Aorta (tissue), 5 donors: ENCODE measurements around the gene ATXN1. TPM values are rescaled to one million over a fixed set of nuclear protein-coding genes. Genes with fewer than 3 reads are reported as not detected.

Source experiments
- ATAC-seq: fragments of 200-7000 bp; cut with Tn5 transposase; one replicate; pipeline ENCODE4 v1.9.1; 2022; ENCODE audit warnings: moderate library complexity; ENCODE audit not compliant: low FRiP score
- DNase-seq, 2 donors: peaks; one replicate each; pipeline ENCODE4 v3.0.0-alpha.2; 2020
- H3K27ac ChIP-seq, 2 donors: one replicate each; pipeline ENCODE4 v1.5.1; 2013; ENCODE audit warnings: low read length in 2 of 2, mild to moderate bottlenecking in 2 of 2, moderate library complexity in 2 of 2, control low read depth in 1 of 2, inconsistent platforms in 1 of 2, low read depth in 1 of 2
- H3K27me3 ChIP-seq, 2 donors: one replicate each; pipeline ENCODE4 v1.6.1; 2013; ENCODE audit warnings: control low read depth in 1 of 2, low read length in 1 of 2, mild to moderate bottlenecking in 1 of 2, moderate library complexity in 1 of 2; ENCODE audit not compliant: insufficient read depth in 2 of 2, control insufficient read depth in 1 of 2
- H3K36me3 ChIP-seq, 2 donors: one replicate each; pipeline ENCODE4 v1.6.1; 2013; ENCODE audit warnings: control low read depth in 1 of 2, low read length in 1 of 2, mild to moderate bottlenecking in 1 of 2; ENCODE audit not compliant: insufficient read depth in 2 of 2, control insufficient read depth in 1 of 2
- H3K4me1 ChIP-seq, 2 donors: one replicate each; pipeline ENCODE4 v1.6.1; 2013; ENCODE audit warnings: low read length in 2 of 2, control low read depth in 1 of 2, mild to moderate bottlenecking in 1 of 2, moderate library complexity in 1 of 2; ENCODE audit not compliant: insufficient read depth in 2 of 2, control insufficient read depth in 1 of 2
- H3K4me3 ChIP-seq, 2 donors: one replicate each; pipeline ENCODE4 v1.5.1; 2013; ENCODE audit warnings: low read length in 2 of 2, control low read depth in 1 of 2, mild to moderate bottlenecking in 1 of 2
- H3K9me3 ChIP-seq: one replicate; pipeline ENCODE4 v1.6.1; 2013; ENCODE audit warnings: mild to moderate bottlenecking, low read length; ENCODE audit not compliant: control insufficient read depth
- WGBS, 2 donors: extraction: QIAGEN DNeasy Blood & Tissue Kit; methylation state at CpG; one replicate each; pipeline ENCODE4 v1.1.7; 2013; 5-methylcytosine and 5-hydroxymethylcytosine counted together
- intact Hi-C, 2 donors: fragments of 100-400 bp; cut with DNase I; formaldehyde crosslinking; loops; one replicate each; pipeline versions ENCODE4 v1.14.2 to v1.15.0; 2022
- polyA plus RNA-seq, 2 donors: library from polyadenylated mRNA; stranded (reverse); fragments of 200-250 nt; gene quantifications; one replicate each; pipeline ENCODE4 v1.2.3, GENCODE V29; 2013
- total RNA-seq, 2 donors: library from RNA; stranded (reverse); fragmentation: NEBNext Ultra II Directional; extraction: Animal tissue kit (Norgen Biotek cat#: 25700); gene quantifications; one replicate each; pipeline ENCODE4 v1.2.1, GENCODE V29; 2021
- donor health status: healthy with polysubstance abuse.
- donor health status: Bipolar disorder and iron deficiency.
- donor health status: DM: no; HTN: no; CAD: no.
- donor health status: DM: no; HTN: no; CAD: no.
- donor health status: DM: yes; HTN: yes; CAD: no.

Gene ATXN1
- total and polyA plus RNA-seq, 4 donors, result 11.5 to 85.5 (median 45.8) TPM

GRCh38 chr6:16656451-16656850 is 104.8 kb downstream of the ATXN1 start:
- no peak overlapping the region for H3K4me3 ChIP-seq
- H3K9me3 ChIP-seq, result no peaks in the 10 kb centered on the region
- 86 to 88% methylated on average over 4 of the region's 4 CpGs for WGBS, 2 donors
- H3K27ac ChIP-seq, result no peak overlapping the region
- no peak for DNase-seq
- H3K36me3 ChIP-seq, result peaks cover 0 to 5% of the 10 kb centered on the region in 2 donors
- ATAC-seq, result no peak
- no peaks in the 10 kb centered on the region for H3K27me3 ChIP-seq
- H3K4me1 ChIP-seq, result no peaks in the 10 kb centered on the region
- intact Hi-C loops, result no loop called here

- H3K27me3 ChIP-seq, result no peaks in the 10 kb centered on the region
- H3K27ac ChIP-seq, result no peak overlapping the region
- DNase-seq (no peak), ATAC-seq (no peak)
- intact Hi-C loops, result no loop called here
- WGBS, 2 donors, result 77 to 82% methylated on average over 1 of the region's 1 CpG
- peaks cover 0 to 1% of the 10 kb centered on the region in 2 donors for H3K4me1 ChIP-seq
- no peak overlapping the region for H3K4me3 ChIP-seq
- H3K36me3 ChIP-seq, result peaks cover 0 to 5% of the 10 kb centered on the region in 2 donors
- H3K9me3 ChIP-seq, result no peaks in the 10 kb centered on the region
Measured at GRCh38 chr6:16654701-16655100, 106.6 kb downstream of the ATXN1 start.

- Histone ChIP-seq H3K4me1 (peaks cover 0 to 4% of the 10 kb centered on the region in 2 donors), H3K27ac (no peak overlapping the region), H3K36me3 (peaks cover 0 to 5% of the 10 kb centered on the region in 2 donors), H3K9me3 (no peaks in the 10 kb centered on the region), H3K27me3 (no peaks in the 10 kb centered on the region), H3K4me3 (no peak overlapping the region)
- WGBS, 2 donors, result 89 to 95% methylated on average over 7 of the region's 7 CpGs
- intact Hi-C loops, result no loop called here
- ATAC-seq, result no peak
- no peak for DNase-seq
Measured at GRCh38 chr6:16653226-16653625, 108.0 kb downstream of the ATXN1 start.

GRCh38 chr6:16651871-16652270 is 109.4 kb downstream of the ATXN1 start:
- no peak overlapping the region for H3K27ac ChIP-seq
- no peak overlapping the region for H3K4me3 ChIP-seq
- no peaks in the 10 kb centered on the region for H3K27me3 ChIP-seq
- no peaks in the 10 kb centered on the region for H3K9me3 ChIP-seq
- peaks cover 0 to 4% of the 10 kb centered on the region in 2 donors for H3K4me1 ChIP-seq
- ATAC-seq (no peak), DNase-seq (no peak)
- intact Hi-C loops, result no loop called here
- WGBS, 2 donors, result 81 to 86% methylated on average over 6 of the region's 6 CpGs
- peaks cover 0 to 5% of the 10 kb centered on the region in 2 donors for H3K36me3 ChIP-seq

GRCh38 chr6:16649890-16650289 is 111.4 kb downstream of the ATXN1 start:
- H3K4me1 ChIP-seq, result peaks cover 0 to 4% of the 10 kb centered on the region in 2 donors
- no peak overlapping the region for H3K4me3 ChIP-seq
- peaks cover 0 to 5% of the 10 kb centered on the region in 2 donors for H3K36me3 ChIP-seq
- intact Hi-C loops, result no loop called here
- no peaks in the 10 kb centered on the region for H3K27me3 ChIP-seq
- no peak for ATAC-seq
- DNase-seq, result no peak
- no peak overlapping the region for H3K27ac ChIP-seq
- no peaks in the 10 kb centered on the region for H3K9me3 ChIP-seq
- 64 to 73% methylated on average over 5 of the region's 5 CpGs for WGBS, 2 donors

- Histone ChIP-seq H3K27ac (no peak overlapping the region), H3K36me3 (peaks cover 0 to 7% of the 10 kb centered on the region in 2 donors), H3K4me1 (peaks cover 0 to 4% of the 10 kb centered on the region in 2 donors), H3K9me3 (no peaks in the 10 kb centered on the region), H3K27me3 (no peaks in the 10 kb centered on the region), H3K4me3 (no peak overlapping the region)
- no peak for ATAC-seq
- intact Hi-C loops, result no loop called here
- DNase-seq, result no peak
- 4 to 13% methylated on average over 2 of the region's 2 CpGs for WGBS, 2 donors
Measured at GRCh38 chr6:16649241-16649640, 112.0 kb downstream of the ATXN1 start.

- Histone ChIP-seq H3K4me3 (no peak overlapping the region), H3K36me3 (peaks cover 0 to 4% of the 10 kb centered on the region in 2 donors), H3K27me3 (no peaks in the 10 kb centered on the region), H3K27ac (no peak overlapping the region), H3K4me1 (peaks cover 0 to 4% of the 10 kb centered on the region in 2 donors), H3K9me3 (no peaks in the 10 kb centered on the region)
- ATAC-seq (no peak), DNase-seq (no peak)
- WGBS, 2 donors, result 95 to 98% methylated on average over 5 of the region's 5 CpGs
- intact Hi-C loops, result no loop called here
Measured at GRCh38 chr6:16648003-16648402, 113.3 kb downstream of the ATXN1 start.

GRCh38 chr6:16647422-16647821 is 113.8 kb downstream of the ATXN1 start:
- H3K4me1 ChIP-seq, result peaks cover 0 to 4% of the 10 kb centered on the region in 2 donors
- 88 to 95% methylated on average over 4 of the region's 4 CpGs for WGBS, 2 donors
- intact Hi-C loops, result no loop called here
- H3K9me3 ChIP-seq, result no peaks in the 10 kb centered on the region
- DNase-seq (no peak), ATAC-seq (no peak)
- no peak overlapping the region for H3K4me3 ChIP-seq
- H3K27me3 ChIP-seq, result no peaks in the 10 kb centered on the region
- H3K27ac ChIP-seq, result no peak overlapping the region
- H3K36me3 ChIP-seq, result peaks cover 0 to 4% of the 10 kb centered on the region in 2 donors

- Histone ChIP-seq H3K9me3 (no peaks in the 10 kb centered on the region), H3K36me3 (peaks cover 0 to 2% of the 10 kb centered on the region in 2 donors), H3K27ac (no peak overlapping the region), H3K27me3 (no peaks in the 10 kb centered on the region), H3K4me1 (peaks cover 0 to 3% of the 10 kb centered on the region in 2 donors), H3K4me3 (no peak overlapping the region)
- DNase-seq (no peak), ATAC-seq (no peak)
- 87 to 91% methylated on average over 8 of the region's 8 CpGs for WGBS, 2 donors
- intact Hi-C loops, result no loop called here
Measured at GRCh38 chr6:16644540-16645250, 116.6 kb downstream of the ATXN1 start.
